HCT116 (cell line): ENCODE measurements around the gene DNM3. TPM values are rescaled to one million over a fixed set of nuclear protein-coding genes. Genes with fewer than 3 reads are reported as not detected.

ENCODE experiments used
- ATAC-seq: fragments of 200-7000 bp; cut with Tn5 transposase; 2 replicates; pipeline ENCODE4 v1.9.1; 2020; ENCODE audit warnings: mild to moderate bottlenecking, moderate library complexity
- BruUV-seq: library from RNA; stranded (reverse); fragments of 400-500 nt; replicated peaks from 2 replicates; lab custom pipeline; 2021; lab: Mats Ljungman, UMichigan
- CTCF ChIA-PET: fragments of 300-600 bp; sonication (Branson Sonifier 250); formaldehyde crosslinking; loops from one replicate; lab custom pipeline; 2021; ENCODE audit warnings: antibody characterized with exemption; lab: Charles Lee
- POLR2A ChIA-PET: fragments of 300-600, 350-600 bp; sonication (Branson Sonifier 250); formaldehyde crosslinking; loops from one replicate; lab custom pipeline; 2021; ENCODE audit warnings: antibody characterized with exemption; lab: Charles Lee
- RAD21 ChIA-PET, 2 experiments: fragments of 300-600 bp; sonication (Branson Sonifier 250); formaldehyde crosslinking; loops; one replicate each; lab custom pipeline; 2023; ENCODE audit warnings: low total read pairs in 2 of 2; ENCODE audit not compliant: uncharacterized antibody in 2 of 2, unreplicated experiment in 2 of 2, low non-redundant PET in 1 of 2; lab: Charles Lee
- DNase-seq: peaks from one replicate; pipeline ENCODE4 v3.0.0-alpha.2; 2010; ENCODE audit warnings: low read depth, low spot score
- H2AFZ ChIP-seq: fragments of 200-600 bp; shearing (Covaris generic), sonication (generic); 2 replicates; pipeline ENCODE4 v1.6.1; 2017; ENCODE audit warnings: low read depth, mixed run types, mixed read lengths, antibody characterized with exemption, low read length; ENCODE audit not compliant: poor library complexity, severe bottlenecking
- H3K27ac ChIP-seq: 2 replicates; pipeline ENCODE4 v1.5.1; 2012; ENCODE audit warnings: low read depth, low read length
- H3K27me3 ChIP-seq: fragments of 200-600 bp; sonication (generic); 2 replicates; pipeline ENCODE4 v1.6.1; 2016; ENCODE audit warnings: mixed run types, low read length, mixed read lengths; ENCODE audit not compliant: insufficient read depth
- H3K36me3 ChIP-seq, 2 experiments: fragments of 200-500 bp in 1 of 2; fragments of 200-600 bp in 1 of 2; sonication (Bioruptor generic) in 1 of 2; sonication (generic) in 1 of 2; 2 replicates each; pipeline versions ENCODE4 v1.5.1 to v1.6.1; 2014 to 2016; ENCODE audit warnings: low read length in 2 of 2, inconsistent platforms in 1 of 2, mixed read lengths in 1 of 2, mixed run types in 1 of 2; ENCODE audit not compliant: insufficient read depth in 2 of 2, control insufficient read depth in 1 of 2
- H3K4me1 ChIP-seq, 2 experiments: fragments of 200-600 bp in 1 of 2; sonication (generic) in 1 of 2; 2 replicates each; pipeline versions ENCODE4 v1.5.1 to v1.6.1; 2012 to 2017; ENCODE audit warnings: low read length in 2 of 2, inconsistent platforms in 1 of 2, mild to moderate bottlenecking in 1 of 2, mixed read lengths in 1 of 2, mixed run types in 1 of 2, moderate library complexity in 1 of 2; ENCODE audit not compliant: insufficient read depth in 2 of 2, control insufficient read depth in 1 of 2
- H3K4me2 ChIP-seq: fragments of 200-600 bp; sonication (generic); 2 replicates; pipeline ENCODE4 v1.6.1; 2017; ENCODE audit warnings: mixed run types, low read length, mixed read lengths
- H3K4me3 ChIP-seq, 2 experiments: fragments of 200-600 bp in 1 of 2; sonication (generic) in 1 of 2; replicated peaks in 1 of 2; 2 replicates each; pipeline ENCODE4 v1.5.1; 2011 to 2016; ENCODE audit warnings: low read length in 2 of 2, control low read depth in 1 of 2, low read depth in 1 of 2, mild to moderate bottlenecking in 1 of 2, mixed read lengths in 1 of 2, mixed run types in 1 of 2
- H3K79me2 ChIP-seq: fragments of 200-600 bp; sonication (generic); 2 replicates; pipeline ENCODE4 v1.6.1; 2017; ENCODE audit warnings: mild to moderate bottlenecking, mixed run types, low read length, moderate library complexity, mixed read lengths; ENCODE audit not compliant: insufficient read depth
- H3K9ac ChIP-seq: fragments of 200-600 bp; sonication (generic); 2 replicates; pipeline ENCODE4 v1.6.1; 2016; ENCODE audit warnings: low read length, mixed read lengths
- H3K9me2 ChIP-seq: fragments of 200-600 bp; sonication (generic), shearing (Covaris generic); 2 replicates; pipeline ENCODE4 v1.6.1; 2017; ENCODE audit warnings: mixed run types, mild to moderate bottlenecking, moderate library complexity; ENCODE audit not compliant: insufficient read depth
- H3K9me3 ChIP-seq, 2 experiments: fragments of 200-500 bp in 1 of 2; fragments of 200-600 bp in 1 of 2; sonication (Bioruptor generic) in 1 of 2; sonication (generic) in 1 of 2; 2 replicates each; pipeline ENCODE4 v1.6.1; 2014 to 2017; ENCODE audit warnings: low read length in 2 of 2, mixed read lengths in 2 of 2, inconsistent platforms in 1 of 2, low read depth in 1 of 2, mild to moderate bottlenecking in 1 of 2, mixed run types in 1 of 2, moderate library complexity in 1 of 2; ENCODE audit not compliant: control insufficient read depth in 1 of 2, insufficient read depth in 1 of 2
- H4K20me1 ChIP-seq: fragments of 200-600 bp; sonication (generic), shearing (Covaris generic); 2 replicates; pipeline ENCODE4 v1.6.1; 2017; ENCODE audit warnings: mixed run types, mild to moderate bottlenecking, moderate library complexity; ENCODE audit not compliant: insufficient read depth
- ATF3 ChIP-seq: IDR thresholded peaks from 2 replicates; pipeline ENCODE4 v1.6.1; 2012
- CEBPB ChIP-seq: IDR thresholded peaks from 2 replicates; pipeline ENCODE4 v1.6.1; 2012; ENCODE audit warnings: low read depth
- EGR1 ChIP-seq: IDR thresholded peaks from 2 replicates; pipeline ENCODE4 v1.6.1; 2012; ENCODE audit warnings: low read depth
- ELF1 ChIP-seq: IDR thresholded peaks from 2 replicates; pipeline ENCODE4 v1.6.1; 2012; ENCODE audit warnings: low read depth, borderline replicate concordance
- EZH2 ChIP-seq: fragments of 200-600 bp; sonication (generic); IDR thresholded peaks from 2 replicates; pipeline ENCODE4 v1.6.1; 2017; ENCODE audit warnings: antibody characterized with exemption, mixed run types
- EZH2phosphoT487 ChIP-seq: fragments of 200-600 bp; IDR thresholded peaks from 2 replicates; pipeline ENCODE4 v1.6.1; 2018; ENCODE audit warnings: antibody characterized with exemption, borderline replicate concordance
- FOSL1 ChIP-seq: IDR thresholded peaks from 2 replicates; pipeline ENCODE4 v1.6.1; 2012; ENCODE audit warnings: low read depth
- JUND ChIP-seq: IDR thresholded peaks from 2 replicates; pipeline ENCODE4 v1.6.1; 2012
- POLR2A ChIP-seq: IDR thresholded peaks from 2 replicates; pipeline ENCODE4 v1.7.0; 2011; ENCODE audit warnings: borderline replicate concordance; ENCODE audit not compliant: insufficient read depth, insufficient read length; ENCODE audit errors: extremely low read depth
- POLR2AphosphoS5 ChIP-seq: IDR thresholded peaks from 2 replicates; pipeline ENCODE4 v1.6.1; 2011; ENCODE audit warnings: mild to moderate bottlenecking, low read depth, low read length, moderate library complexity
- RAD21 ChIP-seq: IDR thresholded peaks from 2 replicates; pipeline ENCODE4 v1.6.1; 2012; ENCODE audit warnings: low read depth, mild to moderate bottlenecking
- REST ChIP-seq: IDR thresholded peaks from 2 replicates; pipeline ENCODE4 v1.6.1; 2012; ENCODE audit warnings: low read depth
- SIN3A ChIP-seq: IDR thresholded peaks from 2 replicates; pipeline ENCODE4 v1.6.1; 2012; ENCODE audit warnings: low read depth
- SP1 ChIP-seq: IDR thresholded peaks from 2 replicates; pipeline ENCODE4 v1.6.1; 2012; ENCODE audit warnings: low read depth
- SRF ChIP-seq: IDR thresholded peaks from 2 replicates; pipeline ENCODE4 v1.6.1; 2012; ENCODE audit warnings: low read depth
- TCF7L2 ChIP-seq: IDR thresholded peaks from 2 replicates; pipeline ENCODE4 v1.7.0; 2011; ENCODE audit warnings: borderline replicate concordance, inconsistent platforms; ENCODE audit not compliant: insufficient read depth, insufficient read length; ENCODE audit errors: extremely low read depth
- ZBTB33 ChIP-seq: IDR thresholded peaks from 2 replicates; pipeline ENCODE4 v1.6.1; 2011; ENCODE audit warnings: mild to moderate bottlenecking, low read length, moderate library complexity; ENCODE audit not compliant: insufficient replicate concordance; ENCODE audit errors: extremely low read depth
- ZFX ChIP-seq: fragments of 450-650 bp; IDR thresholded peaks from 2 replicates; pipeline ENCODE4 v1.6.1; 2017
- intact Hi-C: fragments of 100-400 bp; cut with micrococcal nuclease; formaldehyde crosslinking; loops from 2 replicates; pipeline ENCODE4 v1.10.0; 2022
- total RNA-seq: library from RNA; stranded (reverse); gene quantifications from one replicate; pipeline ENCODE4 v1.2.1, GENCODE V29; 2021; ENCODE audit not compliant: unreplicated experiment
- TF ChIP-seq, protein P1 (sequence below): IDR thresholded peaks from 2 replicates; pipeline ENCODE4 v1.6.1; 2012

The DNM3 gene
- total RNA-seq, 1 experiment from 2014 or later, result 3.1 TPM

GRCh38 chr1:172165403-172165802, 324.1 kb downstream of the DNM3 start:
- no peak for ATAC-seq
- ChIA-PET RAD21 (no interaction called here), POLR2A (no interaction called here), CTCF (no interaction called here)
- H3K27ac ChIP-seq, result no peak overlapping the region
- no peak overlapping the region for H2AFZ ChIP-seq
- no peak for DNase-seq
- H4K20me1 ChIP-seq, result no peaks in the 10 kb centered on the region
- no peaks in the 10 kb centered on the region for H3K27me3 ChIP-seq
- no peaks in the 10 kb centered on the region for H3K36me3 ChIP-seq
- BruUV-seq, result no TSS peak
- H3K4me3 ChIP-seq, result no peak overlapping the region
- no peak for TF ChIP-seq POLR2A
- no peak for TF ChIP-seq EZH2phosphoT487
- TF ChIP-seq REST, result no peak
- TF ChIP-seq RAD21, result no peak
- TF ChIP-seq SP1, result no peak
- no peak for TF ChIP-seq JUND
- TF ChIP-seq SRF, result no peak
- TF ChIP-seq, protein P1, sequence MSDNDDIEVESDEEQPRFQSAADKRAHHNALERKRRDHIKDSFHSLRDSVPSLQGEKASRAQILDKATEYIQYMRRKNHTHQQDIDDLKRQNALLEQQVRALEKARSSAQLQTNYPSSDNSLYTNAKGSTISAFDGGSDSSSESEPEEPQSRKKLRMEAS, result no peak
- TF ChIP-seq TCF7L2, result no peak
- TF ChIP-seq EZH2, result no peak
- TF ChIP-seq CEBPB, result no peak
- no peak for TF ChIP-seq POLR2AphosphoS5
- TF ChIP-seq ELF1, result no peak
- TF ChIP-seq EGR1, result no peak
- no peak for TF ChIP-seq FOSL1
- TF ChIP-seq SIN3A, result no peak
- TF ChIP-seq ATF3, result no peak
- no peak for TF ChIP-seq ZBTB33
- no peak for TF ChIP-seq ZFX
- H3K9me2 ChIP-seq, result no peaks in the 10 kb centered on the region
- H3K79me2 ChIP-seq, result no peaks in the 10 kb centered on the region
- no peaks in the 10 kb centered on the region for H3K4me1 ChIP-seq
- H3K9ac ChIP-seq, result no peak overlapping the region
- H3K9me3 ChIP-seq, result no peaks in the 10 kb centered on the region
- no peak overlapping the region for H3K4me2 ChIP-seq
- intact Hi-C loops, result no loop called here
